GM18519 (cell line): ENCODE data around the gene P2RX4.
A peak's percentile ranks its signal among the peaks of the same experiment; 100 is the strongest.
"Not testable (repeated sequence)": the region's sequence is repeated elsewhere in the genome, so short reads cannot be mapped to it uniquely, and the experiment has no call there.

Experiments used
- ATAC-seq: cut with Tn5 transposase; IDR thresholded peaks from one replicate; pipeline ENCODE4 v1.9.1; 2021; ENCODE audit warnings: mild to moderate bottlenecking, moderate library complexity; ENCODE audit not compliant: unreplicated experiment, low FRiP score

The P2RX4 gene

GRCh38 chr12:121209624-121210572 lies at the start of gene P2RX4:
P2RX4 (plus strand) TSS chr12:121210129; CDS start chr12:121210165, 36 bp downstream.
- ATAC-seq = peak; percentile 83

- no peak for ATAC-seq
These were observed 47.5 kb upstream of the P2RX4 start for GRCh38 chr12:121162384-121162783.

- ATAC-seq = no peak
These were observed 46.9 kb upstream of the P2RX4 start for GRCh38 chr12:121162985-121163384.

- ATAC-seq = not testable (repeated sequence)
These were observed 45.1 kb upstream of the P2RX4 start for GRCh38 chr12:121164839-121165238.

- no peak for ATAC-seq
These were observed 44.6 kb upstream of the P2RX4 start for GRCh38 chr12:121165316-121165715.

GRCh38 chr12:121166356-121166755 lies 43.6 kb upstream of the P2RX4 start:
- ATAC-seq = no peak

- ATAC-seq = no peak
These were observed 42.6 kb upstream of the P2RX4 start for GRCh38 chr12:121167232-121167820.

- ATAC-seq = no peak
These were observed 42.0 kb upstream of the P2RX4 start for GRCh38 chr12:121167951-121168350.

- ATAC-seq = no peak
These were observed 39.8 kb upstream of the P2RX4 start for GRCh38 chr12:121170151-121170550.

- no peak for ATAC-seq
These were observed 39.2 kb upstream of the P2RX4 start for GRCh38 chr12:121170611-121171260.

- ATAC-seq = no peak
These were observed 37.8 kb upstream of the P2RX4 start for GRCh38 chr12:121172145-121172544.

- ATAC-seq = no peak
These were observed 34.4 kb upstream of the P2RX4 start for GRCh38 chr12:121175383-121176119.

GRCh38 chr12:121176826-121177529 lies 33.0 kb upstream of the P2RX4 start:
- ATAC-seq = no peak

- no peak for ATAC-seq
These were observed 28.7 kb upstream of the P2RX4 start for GRCh38 chr12:121181181-121181580.

- ATAC-seq = no peak
These were observed 27.6 kb upstream of the P2RX4 start for GRCh38 chr12:121182222-121182893.

- no peak for ATAC-seq
These were observed 25.5 kb upstream of the P2RX4 start for GRCh38 chr12:121184425-121184824.

- ATAC-seq = no peak
These were observed 24.7 kb upstream of the P2RX4 start for GRCh38 chr12:121184984-121185889.

- no peak for ATAC-seq
These were observed 23.1 kb upstream of the P2RX4 start for GRCh38 chr12:121186826-121187225.
